Stimulated activated CD4-positive, alpha-beta T cell treated with anti-CD3 and anti-CD28 coated beads, Interleukin-2, amount 100 ng/mL, for 4 hours (primary cell): Measurements from ENCODE around the gene TCERG1.

Experiments
- DNase-seq: peaks from one replicate; pipeline ENCODE4 v3.0.0-alpha.2; 2020; ENCODE audit warnings: low read depth

TCERG1 gene

GRCh38 chr5:146446861-146447733 is at the start of gene TCERG1:
Gene TCERG1 (plus strand): TSS chr5:146447333. CDS start chr5:146447350, 17 bp downstream.
- DNase-seq = peak; percentile 97

GRCh38 chr5:146398826-146399225 is 48.3 kb upstream of the TCERG1 start:
- no peak for DNase-seq

GRCh38 chr5:146399481-146399880 is 47.7 kb upstream of the TCERG1 start:
- no peak for DNase-seq

- DNase-seq = no peak
Measured at GRCh38 chr5:146400201-146400600, 46.9 kb upstream of the TCERG1 start.

- no peak for DNase-seq
Measured at GRCh38 chr5:146401021-146401420, 46.1 kb upstream of the TCERG1 start.

- DNase-seq = no peak
Measured at GRCh38 chr5:146402949-146403348, 44.2 kb upstream of the TCERG1 start.

GRCh38 chr5:146409054-146409671 is 38.0 kb upstream of the TCERG1 start:
- no peak for DNase-seq

GRCh38 chr5:146410272-146410671 is 36.9 kb upstream of the TCERG1 start:
- DNase-seq = no peak

GRCh38 chr5:146419696-146420095 is 27.4 kb upstream of the TCERG1 start:
- DNase-seq = no peak

- no peak for DNase-seq
Measured at GRCh38 chr5:146425023-146425422, 22.1 kb upstream of the TCERG1 start.

- DNase-seq = no peak
Measured at GRCh38 chr5:146426305-146426704, 20.8 kb upstream of the TCERG1 start.

- DNase-seq = no peak
Measured at GRCh38 chr5:146426853-146427618, 20.1 kb upstream of the TCERG1 start.

- no peak for DNase-seq
Measured at GRCh38 chr5:146427619-146427997, 19.5 kb upstream of the TCERG1 start.

GRCh38 chr5:146428658-146429057 is 18.5 kb upstream of the TCERG1 start:
- no peak for DNase-seq

GRCh38 chr5:146440353-146440752 is 6.8 kb upstream of the TCERG1 start:
- no peak for DNase-seq

- DNase-seq = no peak
Measured at GRCh38 chr5:146440870-146441495, 6.2 kb upstream of the TCERG1 start.

- DNase-seq = no peak
Measured at GRCh38 chr5:146441896-146442295, 5.2 kb upstream of the TCERG1 start.

GRCh38 chr5:146447734-146448380 is 724 bp downstream of the TCERG1 start:
- peak; percentile 9 for DNase-seq

GRCh38 chr5:146448783-146449519 is 1.8 kb downstream of the TCERG1 start:
- no peak for DNase-seq

- DNase-seq = no peak
Measured at GRCh38 chr5:146450002-146450401, 2.9 kb downstream of the TCERG1 start.

GRCh38 chr5:146451411-146451810 is 4.3 kb downstream of the TCERG1 start:
- DNase-seq = no peak
